PC-3 (cell line): Measurements from ENCODE around the gene NFYC. TPM values are rescaled to one million over a fixed set of nuclear protein-coding genes. Genes with fewer than 3 reads are reported as not detected.

Experiments used
- ATAC-seq: fragments of 200-7000 bp; cut with Tn5 transposase; 2 replicates; pipeline ENCODE4 v1.9.1; 2020; ENCODE audit warnings: mild to moderate bottlenecking, moderate library complexity
- BruUV-seq: library from RNA; stranded (reverse); fragments of 400-500 nt; replicated peaks from 2 replicates; lab custom pipeline; 2021; lab: Mats Ljungman, UMichigan
- CTCF ChIA-PET: fragments of 300-600 bp; sonication (Branson Sonifier 250); formaldehyde crosslinking; loops from one replicate; lab custom pipeline; 2022; ENCODE audit warnings: antibody characterized with exemption; lab: Charles Lee
- POLR2A ChIA-PET: fragments of 300-600 bp; sonication (Branson Sonifier 250); formaldehyde crosslinking; loops from one replicate; lab custom pipeline; 2022; ENCODE audit warnings: antibody characterized with exemption; ENCODE audit not compliant: unreplicated experiment; lab: Charles Lee
- DNase-seq: peaks from one replicate; pipeline ENCODE4 v3.0.0-alpha.2; 2015
- H2AFZ ChIP-seq: fragments of 300-600 bp; sonication (generic); 2 replicates; pipeline ENCODE4 v1.6.0; 2016; ENCODE audit warnings: antibody characterized with exemption, low read length
- H3F3A ChIP-seq: fragments of 300-600 bp; sonication (generic); one replicate; pipeline ENCODE4 v1.6.0; 2017; ENCODE audit warnings: antibody characterized with exemption, low read length, control low read depth, mild to moderate bottlenecking; ENCODE audit not compliant: unreplicated experiment
- H3K27ac ChIP-seq: fragments of 300-600 bp; sonication (generic); 2 replicates; pipeline ENCODE4 v1.5.1; 2016; ENCODE audit warnings: mild to moderate bottlenecking, low read length
- H3K27me3 ChIP-seq: fragments of 300-600 bp; sonication (generic); 2 replicates; pipeline ENCODE4 v1.6.1; 2016; ENCODE audit warnings: low read length, mixed read lengths
- H3K36me3 ChIP-seq: fragments of 300-600 bp; sonication (generic); 2 replicates; pipeline ENCODE4 v1.6.1; 2016; ENCODE audit warnings: low read depth, mixed run types, low read length, mixed read lengths
- H3K4me1 ChIP-seq: fragments of 300-600 bp; sonication (generic); 2 replicates; pipeline ENCODE4 v1.5.1; 2016; ENCODE audit warnings: low read length; ENCODE audit not compliant: insufficient read depth
- H3K4me2 ChIP-seq: fragments of 300-600 bp; sonication (generic); 2 replicates; pipeline ENCODE4 v1.6.0; 2016; ENCODE audit warnings: low read length
- H3K4me3 ChIP-seq: fragments of 300-600 bp; sonication (generic); 2 replicates; pipeline ENCODE4 v1.5.1; 2016; ENCODE audit warnings: mild to moderate bottlenecking, low read length, mixed read lengths
- H3K79me2 ChIP-seq: fragments of 300-600 bp; sonication (generic); 2 replicates; pipeline ENCODE4 v1.6.1; 2017; ENCODE audit warnings: low read length, mixed read lengths
- H3K9ac ChIP-seq: fragments of 300-600 bp; sonication (generic); 2 replicates; pipeline ENCODE4 v1.6.0; 2016; ENCODE audit warnings: mild to moderate bottlenecking, low read length
- H3K9me2 ChIP-seq: fragments of 300-600 bp; sonication (generic); replicated peaks from 2 replicates; pipeline ENCODE4 v1.6.1; 2016; ENCODE audit warnings: mixed run types, low read length, mixed read lengths
- H3K9me3 ChIP-seq: fragments of 300-600 bp; sonication (generic); 2 replicates; pipeline ENCODE4 v1.6.1; 2016; ENCODE audit warnings: low read length, mixed read lengths
- H4K20me1 ChIP-seq: fragments of 300-600 bp; sonication (generic); 2 replicates; pipeline ENCODE4 v1.6.1; 2016; ENCODE audit warnings: low read length, mixed read lengths
- CTCF ChIP-seq: fragments of 300-600 bp; sonication (generic); conservative IDR thresholded peaks from 2 replicates; pipeline ENCODE4 v1.5.1; 2017; ENCODE audit warnings: antibody characterized with exemption, low read depth, mild to moderate bottlenecking, low read length
- EZH2 ChIP-seq: fragments of 300-600 bp; sonication (generic); IDR thresholded peaks from one replicate; pipeline ENCODE4 v1.6.1; 2017; ENCODE audit warnings: antibody characterized with exemption, mild to moderate bottlenecking, low read length; ENCODE audit not compliant: unreplicated experiment
- EZH2phosphoT487 ChIP-seq: fragments of 300-600 bp; sonication (generic); IDR thresholded peaks from 2 replicates; pipeline ENCODE4 v1.6.1; 2018; ENCODE audit warnings: mild to moderate bottlenecking, antibody characterized with exemption, low read length, borderline replicate concordance
- intact Hi-C: fragments of 100-400 bp; cut with micrococcal nuclease; formaldehyde crosslinking; loops from 2 replicates; pipeline ENCODE4 v1.9.0; 2023
- total RNA-seq: library from RNA; depleted of rRNA; stranded (reverse); fragments of >200 nt; gene quantifications from 2 replicates; pipeline ENCODE4 v1.2.3, GENCODE V29; 2014

Gene NFYC
- total RNA-seq, 1 experiment from 2014 or later: 52.6 TPM

- H4K20me1 ChIP-seq: no peaks in the 10 kb centered on the region
- peaks cover 10% of the 10 kb centered on the region for H3K4me1 ChIP-seq
- no peak within 1 kb of the TSS for H3K27ac ChIP-seq
- H3K4me3 ChIP-seq: peak within 1 kb of the TSS; percentile 67
- no peaks in the 10 kb centered on the region for H3K27me3 ChIP-seq
- intact Hi-C loops: no loop called here
- TF ChIP-seq CTCF (no peak), EZH2phosphoT487 (no peak), EZH2 (no peak)
- ChIA-PET POLR2A (no interaction called here), CTCF (no interaction called here)
- H3K9me2 ChIP-seq: no peaks in the 10 kb centered on the region
- no peaks in the 10 kb centered on the region for H3F3A ChIP-seq
- peak; percentile 56 for ATAC-seq
- peak; percentile 46 for DNase-seq
- no peaks in the 10 kb centered on the region for H3K36me3 ChIP-seq
- no peak within 1 kb of the TSS for H3K9ac ChIP-seq
- no peaks in the 10 kb centered on the region for H3K9me3 ChIP-seq
- no peaks in the 10 kb centered on the region for H3K79me2 ChIP-seq
- BruUV-seq: no TSS peak
- H2AFZ ChIP-seq: peak within 1 kb of the TSS; percentile 84
- peak within 1 kb of the TSS; percentile 96 for H3K4me2 ChIP-seq
Measured at GRCh38 chr1:40783001-40783905, 91.7 kb downstream of the NFYC start, which contains the start of gene KCNQ4. TSS of gene KCNQ4 (plus strand) at chr1:40783787. CDS start at chr1:40784094, 307 bp downstream.

GRCh38 chr1:40784141-40784770 is 92.8 kb downstream of the NFYC start:
- Histone ChIP-seq H3F3A (no peaks in the 10 kb centered on the region), H3K4me3 (peak overlapping the region; percentile 59), H3K27ac (no peak overlapping the region), H3K9ac (no peak overlapping the region), H3K27me3 (no peaks in the 10 kb centered on the region), H2AFZ (peak overlapping the region; percentile 61; the same call in 1 of the 2 replicates), H3K36me3 (no peaks in the 10 kb centered on the region), H3K4me2 (peak overlapping the region; percentile 80), H3K9me2 (no peaks in the 10 kb centered on the region), H3K9me3 (no peaks in the 10 kb centered on the region), H3K79me2 (no peaks in the 10 kb centered on the region), H3K4me1 (peaks cover 10% of the 10 kb centered on the region), H4K20me1 (no peaks in the 10 kb centered on the region)
- ATAC-seq (peak; percentile 30), DNase-seq (no peak)
- ChIA-PET POLR2A (interaction anchor here (0.7 kb wide), 1 partner anchor 91 kb away, joined by 4 read pairs; no protein-coding TSS in a partner anchor), CTCF (no interaction called here)
- BruUV-seq: no TSS peak
- intact Hi-C loops: no loop called here
- no peak for TF ChIP-seq CTCF
- no peak for TF ChIP-seq EZH2phosphoT487
- no peak for TF ChIP-seq EZH2
